CD4-positive, alpha-beta T cell treated with Interleukin-17A for 4 hours (primary cell): ENCODE results near the gene EMC8.

Experiments
- DNase-seq: peaks from one replicate; pipeline ENCODE4 v3.0.0-alpha.2; 2020; ENCODE audit warnings: mixed read lengths

Gene EMC8

GRCh38 chr16:85781695-85782370 lies 17.5 kb downstream of the EMC8 start:
- DNase-seq = no peak

- no peak for DNase-seq
Observed at GRCh38 chr16:85781156-85781555, 18.2 kb downstream of the EMC8 start.

- no peak for DNase-seq
Observed at GRCh38 chr16:85780281-85780680, 19.1 kb downstream of the EMC8 start.

- DNase-seq = no peak
Observed at GRCh38 chr16:85778873-85779272, 20.5 kb downstream of the EMC8 start.

GRCh38 chr16:85777583-85778310 lies 21.6 kb downstream of the EMC8 start:
- DNase-seq = no peak

DNA sequence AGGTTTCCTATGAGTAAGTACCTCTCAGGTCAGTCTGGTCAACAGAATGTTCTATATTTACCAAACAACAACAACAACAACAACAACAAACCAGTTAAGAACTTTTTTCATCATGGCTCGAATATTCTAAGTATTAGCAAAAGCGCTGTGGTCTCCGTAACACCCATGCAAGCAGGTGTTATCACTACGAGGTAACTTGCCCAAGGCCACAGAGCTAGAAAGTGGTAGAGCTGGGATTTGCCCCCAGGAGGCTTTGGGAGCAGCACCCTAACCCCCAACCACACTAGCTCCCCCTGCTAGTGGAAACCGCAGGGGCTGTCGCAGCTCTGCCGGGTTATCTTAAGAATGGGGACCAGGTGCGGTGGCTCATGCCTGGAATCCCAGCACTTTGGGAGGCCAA lies 24.5 kb downstream of the EMC8 start:
- DNase-seq = no peak

DNA sequence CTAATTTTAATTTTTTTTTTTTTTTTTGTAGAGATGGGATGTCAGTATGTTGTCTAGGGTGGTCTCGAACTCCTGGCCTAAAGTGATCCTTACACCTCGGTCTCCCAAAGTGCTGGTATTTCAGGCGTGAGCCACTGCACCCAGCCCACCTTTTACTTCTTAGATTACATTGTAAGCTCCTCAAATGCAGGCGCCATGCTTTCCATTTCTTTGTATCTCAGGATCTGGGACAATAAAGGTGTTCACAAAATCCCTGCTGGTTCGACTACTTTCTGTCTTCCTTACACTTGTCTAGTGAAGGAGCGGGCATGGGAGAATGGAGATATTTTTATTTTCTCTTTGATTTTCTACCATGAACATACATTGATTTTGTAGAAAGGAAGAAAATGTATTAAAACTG lies 25.2 kb downstream of the EMC8 start:
- no peak for DNase-seq

DNA sequence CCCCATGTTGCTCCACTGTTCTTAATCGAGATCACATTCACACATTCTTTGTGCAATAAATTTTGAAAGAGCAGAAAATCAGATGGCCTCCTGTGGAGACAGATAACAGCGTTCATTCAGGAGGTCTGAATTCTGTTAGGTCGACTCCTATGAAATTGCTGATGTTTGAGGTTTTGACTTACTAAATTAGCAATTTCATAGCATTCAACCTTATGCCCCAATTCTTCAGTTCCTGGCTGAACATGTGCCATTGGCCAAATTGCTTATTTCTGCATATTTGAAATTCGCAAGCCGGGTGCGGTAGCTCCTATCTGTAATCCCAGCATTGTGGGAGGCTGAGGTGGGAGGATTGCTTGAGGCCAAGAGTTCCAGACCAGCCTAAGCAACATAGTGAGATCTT lies 26.3 kb downstream of the EMC8 start:
- DNase-seq = no peak

- no peak for DNase-seq
Observed at GRCh38 chr16:85770741-85771140, 28.6 kb downstream of the EMC8 start.

DNA sequence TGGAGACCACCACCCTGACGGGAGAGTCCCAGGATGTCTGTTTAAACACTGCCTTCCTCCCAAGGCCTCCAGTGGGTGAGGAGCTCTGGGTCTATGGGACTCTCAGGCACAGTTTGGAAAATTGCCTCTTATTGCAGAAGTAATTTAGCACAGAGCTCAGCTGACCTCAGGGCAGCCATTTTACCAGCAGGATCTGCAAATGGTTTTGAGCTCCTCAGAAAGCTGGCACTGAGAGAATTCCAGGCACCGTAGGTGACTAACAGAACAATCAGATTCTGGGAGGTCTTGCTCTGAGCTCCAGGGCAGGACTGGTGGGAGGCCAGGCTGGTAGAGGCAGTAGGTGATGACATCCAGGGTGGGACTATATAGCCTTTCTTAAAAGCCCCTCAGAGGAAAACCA lies 31.1 kb downstream of the EMC8 start:
- DNase-seq = no peak

DNA sequence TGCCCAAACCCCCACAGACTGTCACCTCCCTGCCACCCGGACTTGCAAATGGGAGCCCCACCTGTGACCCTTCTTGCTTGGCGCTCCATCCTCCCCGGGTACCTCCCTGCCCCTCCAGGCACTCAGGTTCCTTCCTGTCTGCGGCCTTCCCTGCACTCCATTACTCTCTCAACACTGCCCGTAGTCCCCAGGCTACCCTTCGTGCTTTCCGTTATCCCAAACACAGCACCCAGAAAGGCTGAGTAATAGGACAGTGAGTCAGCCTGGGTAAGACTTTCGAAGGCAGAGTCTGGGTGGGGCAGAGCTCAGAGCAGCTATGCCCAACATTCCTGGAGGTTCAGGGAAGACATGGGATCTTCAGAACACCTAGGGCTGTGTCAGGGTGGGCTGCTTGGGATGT lies 31.8 kb downstream of the EMC8 start:
- DNase-seq = no peak

- no peak for DNase-seq
Observed at GRCh38 chr16:85765767-85766166, 33.6 kb downstream of the EMC8 start.

DNA sequence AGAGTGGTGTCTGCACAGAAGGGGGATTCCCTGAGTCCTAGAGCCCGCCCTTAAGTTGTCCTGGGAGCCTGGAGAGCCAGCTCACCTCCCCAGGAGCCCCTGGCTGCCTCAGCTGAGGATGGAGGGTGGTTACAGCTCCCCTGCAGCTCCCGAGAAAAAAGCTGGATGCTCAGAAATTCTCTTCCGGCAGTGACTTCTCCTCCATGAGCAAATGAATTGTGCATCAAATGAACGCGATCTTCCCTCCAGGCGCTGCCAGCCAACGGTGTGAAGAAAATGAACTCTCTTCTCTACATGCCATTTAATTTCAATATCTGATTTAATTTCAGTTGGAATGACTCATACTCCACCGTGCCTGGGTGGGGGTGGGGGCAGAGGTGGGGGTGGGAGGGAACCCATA lies 34.1 kb downstream of the EMC8 start:
- DNase-seq = no peak

GRCh38 chr16:85763616-85764015 lies 35.7 kb downstream of the EMC8 start:
- DNase-seq = no peak

DNA sequence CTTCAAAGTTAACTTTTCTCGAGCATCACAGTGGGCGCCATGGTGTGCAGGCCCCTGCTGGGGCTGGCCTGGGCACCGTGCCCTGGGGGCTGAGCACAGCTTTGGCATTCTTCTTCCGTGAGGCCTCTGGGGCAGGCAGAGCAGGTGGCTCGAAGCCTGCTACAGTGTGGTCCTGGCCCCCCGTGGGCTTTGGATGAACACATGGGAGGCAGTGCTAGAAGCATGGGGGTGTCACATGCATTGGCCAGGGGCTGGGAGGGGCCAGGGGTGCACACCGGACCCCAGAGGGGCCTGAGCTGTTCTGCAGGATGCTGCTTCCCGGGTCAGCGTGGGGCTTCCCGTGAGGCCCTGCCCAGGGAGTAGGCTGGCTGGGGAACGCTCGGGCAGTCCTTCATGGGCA lies 36.4 kb downstream of the EMC8 start:
- DNase-seq = no peak

DNA sequence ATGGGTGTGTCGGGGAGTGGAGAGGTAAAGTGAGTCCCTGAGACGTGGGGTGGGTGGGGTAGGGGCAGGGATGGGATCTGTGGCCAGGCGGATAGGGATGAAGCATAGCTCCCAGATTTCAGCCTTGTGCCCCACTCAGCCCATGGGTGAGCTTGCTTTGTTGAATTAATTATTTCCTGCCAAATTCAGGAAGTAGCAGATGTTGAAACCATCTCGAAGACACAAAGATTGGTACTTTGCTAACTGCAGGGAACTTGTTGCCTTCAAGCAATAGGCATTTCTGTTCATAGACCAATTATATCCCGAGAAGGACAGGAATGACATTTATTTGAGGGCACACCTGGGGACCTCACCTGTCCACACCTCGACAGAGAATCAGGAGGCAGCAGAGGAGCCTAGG lies 37.5 kb downstream of the EMC8 start:
- DNase-seq = no peak

DNA sequence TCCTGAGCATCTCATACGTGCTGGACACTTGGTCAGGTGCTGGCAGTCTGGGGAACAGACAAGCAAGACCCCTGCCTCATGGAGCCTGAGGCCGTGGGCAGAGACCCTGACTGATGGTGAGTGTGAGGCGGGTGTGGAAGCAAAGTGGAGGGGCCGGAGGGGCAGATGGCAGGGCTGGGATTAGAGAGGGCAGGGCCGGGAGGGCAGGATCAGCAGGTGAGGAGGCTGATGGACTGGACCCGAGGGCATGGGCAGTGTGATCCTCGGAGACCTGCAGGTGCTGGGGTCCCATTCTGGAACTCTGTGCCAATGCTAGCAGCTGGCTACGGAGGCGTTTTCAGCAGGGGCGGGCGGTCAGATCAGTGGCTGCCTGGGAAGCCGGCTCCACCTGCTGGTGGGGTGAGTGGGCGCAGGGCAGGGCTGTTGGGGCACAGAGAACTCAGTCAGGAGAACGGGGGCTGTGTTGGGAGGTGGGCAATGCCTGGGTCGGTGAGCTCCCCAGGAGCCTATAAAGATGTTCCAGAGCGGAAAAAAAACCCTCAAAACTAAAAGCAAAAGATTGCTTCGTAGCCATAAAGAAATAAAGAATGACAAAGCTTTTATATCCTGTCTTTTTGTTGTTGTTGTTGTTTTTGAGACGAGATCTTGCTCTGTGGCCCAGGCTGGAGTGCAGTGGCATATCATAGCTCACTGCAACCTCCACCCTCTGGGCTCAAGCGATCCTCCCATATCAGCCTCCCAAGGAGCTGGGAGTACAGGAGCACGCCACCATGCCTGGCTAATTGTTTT lies 39.5 kb downstream of the EMC8 start:
- DNase-seq = peak; percentile 39

DNA sequence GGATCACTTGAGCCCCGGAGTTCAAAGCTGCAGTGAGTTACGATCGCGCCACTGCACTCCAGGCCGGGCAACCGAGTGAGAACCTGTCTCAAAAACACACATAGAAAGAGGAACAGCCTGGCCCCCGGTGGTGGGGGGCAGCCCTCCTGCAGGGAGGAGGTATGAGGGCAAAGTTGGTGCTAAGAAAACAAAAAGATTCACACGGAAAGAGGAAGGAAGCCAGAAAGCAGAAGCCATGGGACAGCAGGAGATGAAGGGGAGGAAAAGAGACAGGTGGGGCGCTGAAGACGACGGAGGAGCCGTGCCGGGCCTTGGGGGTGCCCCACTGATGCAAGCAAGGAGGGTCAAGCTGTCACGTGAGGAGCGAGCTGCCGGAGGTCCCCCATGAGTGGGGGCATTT lies 40.2 kb downstream of the EMC8 start:
- no peak for DNase-seq

- DNase-seq = no peak
Observed at GRCh38 chr16:85757341-85757822, 42.0 kb downstream of the EMC8 start.

GRCh38 chr16:85755929-85756768 lies 43.2 kb downstream of the EMC8 start:
- DNase-seq = no peak

- no peak for DNase-seq
Observed at GRCh38 chr16:85754413-85754812, 44.9 kb downstream of the EMC8 start.

DNA sequence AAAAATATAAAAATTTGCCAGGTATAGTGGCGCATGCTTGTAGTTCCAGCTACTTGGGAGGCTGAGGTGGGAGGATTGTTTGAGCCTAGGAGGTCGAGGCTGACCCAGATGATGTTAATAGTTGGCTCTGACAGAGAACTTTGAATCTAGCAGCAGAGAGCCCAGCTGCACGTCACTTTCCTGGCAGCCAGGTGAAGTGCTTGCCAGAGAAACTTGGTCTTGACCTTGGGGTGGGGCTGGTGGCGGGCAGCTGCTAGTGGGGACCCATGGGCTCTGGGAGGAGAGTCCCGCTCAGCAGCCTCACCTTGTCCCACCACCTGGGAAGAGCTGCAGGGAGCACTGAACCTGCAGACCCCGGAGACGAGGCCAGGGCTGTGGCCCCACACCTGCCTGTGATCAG lies 45.4 kb downstream of the EMC8 start:
- no peak for DNase-seq

DNA sequence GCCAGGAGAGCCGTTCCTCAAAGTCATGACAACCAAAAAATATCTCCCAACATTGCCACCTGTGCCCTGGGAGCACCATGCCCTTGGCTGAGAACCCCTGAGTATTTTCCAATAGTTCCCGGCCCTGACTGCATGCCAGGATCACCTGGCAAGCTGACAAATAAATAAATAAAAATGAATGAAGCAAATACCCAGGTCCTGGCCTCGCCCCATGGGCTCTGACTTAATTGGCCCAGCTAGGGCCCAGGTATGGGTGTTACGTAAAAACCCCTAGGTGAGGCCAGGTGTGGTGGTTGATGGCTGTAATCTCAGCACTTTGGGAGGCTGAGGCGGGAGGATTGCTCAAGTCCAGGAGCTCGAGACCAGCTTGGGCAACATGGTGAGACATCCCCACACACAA lies 45.8 kb downstream of the EMC8 start:
- DNase-seq = no peak
